Spinal cord (tissue), 10 donors: ENCODE measurements around the gene PPP2R5E. TPM values are rescaled to one million over a fixed set of nuclear protein-coding genes. Genes with fewer than 3 reads are reported as not detected.
A peak's percentile ranks its signal among the peaks of the same experiment; 100 is the strongest.
"Not testable (repeated sequence)": the region's sequence is repeated elsewhere in the genome, so short reads cannot be mapped to it uniquely, and the experiment has no call there.

Experiments used
- DNase-seq, 6 donors: peaks; one replicate each; pipeline versions ENCODE4 v3.0.0 to v3.0.0-alpha.2; 2013 to 2015; ENCODE audit warnings: low spot score in 6 of 6, low read depth in 4 of 6
- H3K27ac ChIP-seq: one replicate; pipeline ENCODE4 v1.5.1; 2013; ENCODE audit warnings: low read depth, low read length, control low read depth
- H3K27me3 ChIP-seq: one replicate; pipeline ENCODE4 v1.6.1; 2013; ENCODE audit warnings: low read length; ENCODE audit not compliant: control insufficient read depth, insufficient read depth
- H3K36me3 ChIP-seq: one replicate; pipeline ENCODE4 v1.6.1; 2013; ENCODE audit warnings: low read length; ENCODE audit not compliant: control insufficient read depth, insufficient read depth
- H3K4me1 ChIP-seq: one replicate; pipeline ENCODE4 v1.6.1; 2013; ENCODE audit warnings: low read length; ENCODE audit not compliant: control insufficient read depth, insufficient read depth
- H3K4me3 ChIP-seq: one replicate; pipeline ENCODE4 v1.5.1; 2013; ENCODE audit warnings: low read depth, low read length, control low read depth
- H3K9me3 ChIP-seq: one replicate; pipeline ENCODE4 v1.6.1; 2013; ENCODE audit warnings: low read length; ENCODE audit not compliant: control insufficient read depth, insufficient read depth
- whole genome bisulfite sequencing: methylation state at CpG from one replicate; pipeline ENCODE4 v1.1.5; 2013; ENCODE audit warnings: missing lambda C conversion rate; ENCODE audit not compliant: insufficient coverage; 5-methylcytosine and 5-hydroxymethylcytosine counted together
- polyA plus RNA-seq, 2 donors: library from polyadenylated mRNA; unstranded; fragments of 120-200 nt; gene quantifications; one replicate each; pipeline ENCODE4 v1.2.1, GENCODE V29; 2013; ENCODE audit not compliant: insufficient read length in 2 of 2
- total RNA-seq, 2 donors: library from RNA; depleted of rRNA in 1 of 2; stranded (reverse); fragments of 120-200 nt in 1 of 2; fragments of >200 nt in 1 of 2; gene quantifications; one replicate each; pipeline versions ENCODE4 v1.2.3 to v1.2.4, GENCODE V29; 2013 to 2014
- donor health status: healthy.

Gene PPP2R5E
- total and polyA plus RNA-seq, 4 donors: 22.0 to 47.5 (median 37.6) TPM

DNA sequence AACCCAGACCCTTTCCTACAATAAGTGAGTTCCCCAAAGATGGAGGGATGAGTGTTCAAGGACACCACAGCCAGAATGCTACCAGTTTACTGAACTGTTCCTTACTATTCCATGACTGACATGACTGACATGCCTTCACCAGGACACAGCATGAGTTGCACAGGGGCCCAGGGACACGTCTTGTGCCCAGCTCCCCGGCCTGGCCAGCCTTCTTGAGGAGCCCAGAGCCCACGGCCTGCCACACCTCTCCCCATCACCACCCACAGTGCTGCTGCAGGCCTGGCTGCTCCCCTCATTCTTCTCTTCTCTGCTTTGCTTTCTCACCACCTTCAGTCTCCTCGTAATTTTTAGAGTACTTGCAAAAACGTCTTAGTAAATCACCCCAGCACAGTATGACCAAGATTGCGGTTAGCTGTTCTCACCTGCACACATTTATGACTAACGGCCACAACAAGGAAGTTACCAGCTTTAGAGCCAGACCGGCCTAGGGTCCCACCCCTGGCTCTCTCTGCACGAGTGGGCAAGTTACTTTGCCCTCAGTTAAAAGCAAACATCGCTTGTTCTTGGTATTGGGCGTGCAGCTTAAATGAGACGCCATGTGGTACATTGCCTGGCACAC is 18.5 kb downstream of the PPP2R5E start:
- no peaks in the 10 kb centered on the region for H3K9me3 ChIP-seq
- H3K27ac ChIP-seq: no peak overlapping the region
- no peak overlapping the region for H3K4me3 ChIP-seq
- no peaks in the 10 kb centered on the region for H3K27me3 ChIP-seq
- DNase-seq: no peak
- H3K36me3 ChIP-seq: peaks cover 16% of the 10 kb centered on the region
- 83% methylated on average over 11 of the region's 12 CpGs for WGBS
- H3K4me1 ChIP-seq: peaks cover 3% of the 10 kb centered on the region

DNA sequence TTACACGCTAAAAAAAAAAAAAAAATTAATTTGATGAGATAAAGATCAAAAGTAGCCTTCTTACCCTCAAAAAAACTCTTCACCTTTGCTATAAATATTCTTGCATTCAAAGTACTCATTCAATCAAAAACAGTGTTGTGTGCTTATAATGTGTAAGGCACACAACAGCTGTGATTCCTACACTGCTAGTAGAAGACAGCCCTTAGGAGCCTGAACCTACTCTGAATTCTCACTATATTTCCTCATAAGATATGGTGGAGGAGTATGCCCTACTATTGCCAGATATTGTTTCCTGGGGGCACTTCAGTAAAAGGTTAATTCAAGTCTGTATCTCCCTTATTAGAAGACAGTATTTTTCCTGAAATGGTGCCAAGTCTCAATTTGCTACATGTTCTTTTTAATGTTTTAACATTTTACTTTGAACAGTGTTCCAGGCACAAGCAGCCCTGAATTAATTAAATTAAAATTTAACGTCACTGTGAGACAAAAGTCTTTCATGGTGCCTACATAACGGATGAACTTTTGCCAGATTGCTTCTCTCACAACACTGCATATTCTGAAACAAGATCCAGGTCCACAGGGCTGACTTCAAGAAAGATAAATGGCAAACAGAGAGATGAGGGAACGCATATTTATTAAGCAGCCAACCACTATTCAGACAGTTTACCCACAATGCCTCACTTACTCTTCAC is 19.3 kb downstream of the PPP2R5E start:
- Histone ChIP-seq H3K27ac (no peak overlapping the region), H3K36me3 (peaks cover 17% of the 10 kb centered on the region)
- 60% methylated on average over 1 of the region's 4 CpGs for WGBS

DNA sequence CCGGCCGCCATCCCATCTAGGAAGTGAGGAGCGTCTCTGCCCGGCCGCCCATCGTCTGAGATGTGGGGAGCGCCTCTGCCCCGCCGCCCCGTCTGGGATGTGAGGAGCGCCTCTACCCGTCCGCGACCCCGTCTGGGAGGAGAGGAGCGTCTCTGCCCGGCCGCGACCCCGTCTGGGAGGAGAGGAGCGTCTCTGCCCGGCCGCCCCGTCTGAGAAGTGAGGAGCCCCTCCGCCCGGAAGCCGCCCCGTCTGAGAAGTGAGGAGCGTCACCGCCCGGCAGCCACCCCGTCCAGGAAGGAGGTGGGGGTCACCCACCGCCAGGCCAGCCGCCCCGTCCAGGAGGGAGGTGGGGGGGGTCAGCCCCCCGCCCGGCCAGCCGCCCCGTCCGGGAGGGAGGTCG is 20.7 kb downstream of the PPP2R5E start:
- not testable (repeated sequence) for H3K27me3 ChIP-seq, H3K4me3 ChIP-seq, H3K4me1 ChIP-seq, DNase-seq, H3K27ac ChIP-seq, H3K9me3 ChIP-seq
- whole genome bisulfite sequencing: 90% methylated on average over 2 of the region's 41 CpGs
- peaks cover 17% of the 10 kb centered on the region for H3K36me3 ChIP-seq

More for the DNA sequence above, 19.3 kb downstream of the PPP2R5E start:
- H3K27me3 ChIP-seq: no peaks in the 10 kb centered on the region
- no peak overlapping the region for H3K4me3 ChIP-seq
- peak in 1 of 6 donors; percentile 52 for DNase-seq
- H3K4me1 ChIP-seq: peaks cover 3% of the 10 kb centered on the region
- no peaks in the 10 kb centered on the region for H3K9me3 ChIP-seq

DNA sequence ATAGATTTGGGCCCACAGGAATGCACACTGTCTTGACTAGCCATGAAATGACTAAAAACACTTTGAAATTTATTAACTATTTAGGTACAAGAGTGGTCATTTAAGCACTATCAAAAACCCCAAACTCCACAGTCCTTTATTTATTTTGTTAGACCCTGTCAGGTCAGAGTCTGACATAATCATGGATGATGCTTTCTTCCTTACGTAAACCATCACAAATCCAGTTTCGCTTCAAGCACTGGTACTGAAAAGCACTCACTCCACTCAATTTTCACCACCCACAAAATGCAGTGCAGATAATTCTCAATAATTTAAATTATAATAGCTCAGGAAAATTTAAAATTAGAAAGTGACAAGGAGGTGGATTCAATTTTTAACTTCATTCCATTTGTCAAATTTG is 25.8 kb downstream of the PPP2R5E start:
- Histone ChIP-seq H3K4me1 (no peaks in the 10 kb centered on the region), H3K4me3 (no peak overlapping the region), H3K36me3 (peaks cover 9% of the 10 kb centered on the region), H3K9me3 (no peaks in the 10 kb centered on the region), H3K27me3 (no peaks in the 10 kb centered on the region), H3K27ac (no peak overlapping the region)
- no CpG with 5 or more reads among the region's 2 CpGs for WGBS
- no peak for DNase-seq

DNA sequence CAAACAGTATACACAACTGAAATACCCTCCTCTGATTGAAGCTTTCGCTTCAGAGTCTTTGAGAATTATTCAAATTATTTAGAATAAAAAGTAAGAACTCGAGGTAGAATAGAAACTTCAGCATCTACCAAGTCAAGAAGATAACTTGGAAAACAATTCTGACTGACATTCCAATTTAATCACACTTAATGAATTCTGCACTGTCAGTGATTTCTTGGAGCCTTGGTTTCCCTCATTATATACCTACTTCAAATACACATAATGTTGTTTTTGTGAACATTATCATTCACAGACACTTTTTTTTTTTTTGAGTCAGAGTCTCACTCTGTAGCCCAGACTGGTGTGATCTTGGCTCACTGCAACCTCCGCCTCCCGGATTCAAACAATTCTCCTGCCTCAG is 27.9 kb downstream of the PPP2R5E start:
- peaks cover 7% of the 10 kb centered on the region for H3K36me3 ChIP-seq
- no peaks in the 10 kb centered on the region for H3K9me3 ChIP-seq
- H3K27me3 ChIP-seq: no peaks in the 10 kb centered on the region
- DNase-seq: no peak
- no peaks in the 10 kb centered on the region for H3K4me1 ChIP-seq
- no CpG with 5 or more reads among the region's 4 CpGs for WGBS
- H3K27ac ChIP-seq: no peak overlapping the region
- H3K4me3 ChIP-seq: no peak overlapping the region

DNA sequence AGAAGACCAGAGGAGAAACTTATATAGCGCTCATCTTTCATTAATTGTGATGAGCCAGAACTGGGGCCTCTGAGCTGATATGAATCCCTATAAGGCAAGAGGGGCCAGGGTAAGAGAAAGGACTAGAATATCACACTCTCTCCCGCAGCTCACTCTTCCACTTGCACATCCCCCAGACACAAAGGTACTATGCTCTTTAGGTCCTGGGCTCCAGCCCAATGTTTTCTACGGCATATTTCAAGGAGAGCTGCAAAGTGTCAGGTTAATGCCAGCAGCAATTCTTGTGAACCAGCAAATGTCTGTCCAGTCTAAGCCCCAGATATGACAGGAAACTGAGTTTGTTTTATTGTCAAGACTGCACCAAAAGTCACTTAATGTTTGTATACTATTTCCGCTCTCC is 29.4 kb downstream of the PPP2R5E start:
- Histone ChIP-seq H3K27ac (no peak overlapping the region), H3K4me3 (no peak overlapping the region)
- DNase-seq: peak in 1 of 6 donors; percentile 19

DNA sequence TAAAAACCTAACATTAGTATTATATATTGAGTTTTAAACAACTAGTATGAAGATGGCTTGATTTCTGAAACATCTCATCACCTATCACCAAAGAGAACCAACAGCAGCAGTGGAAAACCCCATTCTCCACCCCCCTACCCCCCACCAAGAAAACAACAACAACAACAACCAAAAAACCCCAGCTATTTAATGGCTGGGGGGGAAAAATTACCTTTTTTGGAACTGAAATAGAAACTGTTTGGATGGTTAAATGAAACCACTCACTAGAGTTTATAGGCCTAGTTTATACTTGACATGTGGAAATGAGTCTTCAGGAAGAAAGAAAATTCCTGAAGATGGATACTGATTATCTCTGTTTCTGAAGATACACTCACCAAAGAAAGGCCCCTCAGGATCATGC is 30.3 kb downstream of the PPP2R5E start:
- Histone ChIP-seq H3K36me3 (no peaks in the 10 kb centered on the region), H3K27me3 (no peaks in the 10 kb centered on the region), H3K9me3 (no peaks in the 10 kb centered on the region), H3K4me1 (no peaks in the 10 kb centered on the region), H3K27ac (no peak overlapping the region), H3K4me3 (no peak overlapping the region)
- DNase-seq: no peak

More for the DNA sequence above, 29.4 kb downstream of the PPP2R5E start:
- Histone ChIP-seq H3K36me3 (no peaks in the 10 kb centered on the region), H3K9me3 (no peaks in the 10 kb centered on the region), H3K27me3 (no peaks in the 10 kb centered on the region), H3K4me1 (no peaks in the 10 kb centered on the region)
- 17% methylated on average over 1 of the region's 4 CpGs for whole genome bisulfite sequencing

DNA sequence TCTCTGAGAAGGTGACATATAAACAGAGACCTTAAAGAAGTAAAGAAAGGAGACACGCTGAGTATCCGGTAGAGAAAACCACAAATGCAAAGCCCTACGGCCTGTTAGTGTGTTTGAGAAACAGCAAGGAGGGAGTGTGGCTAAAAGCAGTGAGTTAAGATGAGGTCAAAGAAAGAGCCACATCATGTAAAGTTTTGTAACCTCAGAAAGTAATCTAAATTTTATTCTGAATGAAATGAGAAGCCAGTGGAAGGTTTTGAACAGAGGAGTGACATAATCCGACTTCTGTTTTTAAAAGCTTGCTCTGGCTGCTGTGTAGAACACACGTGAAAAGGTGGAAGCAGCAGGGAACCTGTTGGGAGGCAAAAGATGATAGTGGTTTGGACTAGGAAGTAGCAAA is 32.6 kb downstream of the PPP2R5E start:
- H3K36me3 ChIP-seq: no peaks in the 10 kb centered on the region
- 88% methylated on average over 5 of the region's 5 CpGs for WGBS
- H3K4me3 ChIP-seq: no peak overlapping the region
- no peak for DNase-seq
- H3K27me3 ChIP-seq: no peaks in the 10 kb centered on the region
- H3K4me1 ChIP-seq: no peaks in the 10 kb centered on the region
- no peak overlapping the region for H3K27ac ChIP-seq
- H3K9me3 ChIP-seq: no peaks in the 10 kb centered on the region

DNA sequence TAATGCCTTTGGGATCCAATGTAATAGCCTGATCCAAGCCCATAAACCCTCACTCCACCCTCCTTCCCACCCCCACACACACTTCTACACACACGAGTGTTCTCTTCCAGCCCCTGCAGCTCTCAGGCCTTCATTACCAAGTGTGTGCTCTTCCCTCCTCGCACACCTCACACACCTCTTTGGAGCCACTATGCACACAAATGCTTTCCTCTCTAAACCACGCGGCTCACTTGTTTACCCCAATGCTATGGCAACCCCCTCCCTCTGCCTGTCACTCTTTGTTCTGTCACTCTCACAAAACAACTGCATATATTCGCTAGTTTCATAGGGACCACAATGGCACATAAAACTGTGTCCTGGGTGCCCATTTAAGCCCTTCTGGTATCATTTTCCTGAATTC is 35.1 kb downstream of the PPP2R5E start:
- H3K27ac ChIP-seq: no peak overlapping the region
- H3K9me3 ChIP-seq: no peaks in the 10 kb centered on the region
- DNase-seq: no peak
- no peaks in the 10 kb centered on the region for H3K36me3 ChIP-seq
- H3K4me1 ChIP-seq: no peaks in the 10 kb centered on the region
- H3K27me3 ChIP-seq: no peaks in the 10 kb centered on the region
- no peak overlapping the region for H3K4me3 ChIP-seq
- WGBS: 73% methylated on average over 5 of the region's 5 CpGs

DNA sequence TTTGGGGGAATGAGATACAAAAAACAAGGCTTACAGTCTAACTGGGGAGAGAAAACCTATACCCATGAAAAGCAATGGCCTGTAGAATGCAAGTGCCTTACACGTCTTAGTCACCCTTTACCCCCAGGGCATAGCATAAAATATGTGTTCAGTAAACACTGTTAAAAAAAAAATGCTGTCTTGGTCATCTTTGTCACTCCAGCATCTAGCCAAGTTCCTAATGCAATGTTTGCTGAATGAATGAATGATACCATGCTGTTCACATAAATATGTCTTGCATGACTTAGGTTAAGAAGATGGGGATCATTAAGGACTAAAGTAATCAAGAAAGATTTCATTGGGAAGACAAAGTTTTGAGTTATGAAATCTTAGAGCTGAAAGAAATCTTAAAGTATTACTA is 38.5 kb downstream of the PPP2R5E start:
- H3K9me3 ChIP-seq: no peaks in the 10 kb centered on the region
- WGBS: no CpG with 5 or more reads among the region's 1 CpG
- H3K27me3 ChIP-seq: no peaks in the 10 kb centered on the region

More for the DNA sequence above, 38.5 kb downstream of the PPP2R5E start:
- no peak for DNase-seq
- no peaks in the 10 kb centered on the region for H3K36me3 ChIP-seq
- H3K27ac ChIP-seq: no peak overlapping the region
- H3K4me3 ChIP-seq: no peak overlapping the region
- no peaks in the 10 kb centered on the region for H3K4me1 ChIP-seq
